ENCODE data around the gene PCDHGA1.

DNA sequence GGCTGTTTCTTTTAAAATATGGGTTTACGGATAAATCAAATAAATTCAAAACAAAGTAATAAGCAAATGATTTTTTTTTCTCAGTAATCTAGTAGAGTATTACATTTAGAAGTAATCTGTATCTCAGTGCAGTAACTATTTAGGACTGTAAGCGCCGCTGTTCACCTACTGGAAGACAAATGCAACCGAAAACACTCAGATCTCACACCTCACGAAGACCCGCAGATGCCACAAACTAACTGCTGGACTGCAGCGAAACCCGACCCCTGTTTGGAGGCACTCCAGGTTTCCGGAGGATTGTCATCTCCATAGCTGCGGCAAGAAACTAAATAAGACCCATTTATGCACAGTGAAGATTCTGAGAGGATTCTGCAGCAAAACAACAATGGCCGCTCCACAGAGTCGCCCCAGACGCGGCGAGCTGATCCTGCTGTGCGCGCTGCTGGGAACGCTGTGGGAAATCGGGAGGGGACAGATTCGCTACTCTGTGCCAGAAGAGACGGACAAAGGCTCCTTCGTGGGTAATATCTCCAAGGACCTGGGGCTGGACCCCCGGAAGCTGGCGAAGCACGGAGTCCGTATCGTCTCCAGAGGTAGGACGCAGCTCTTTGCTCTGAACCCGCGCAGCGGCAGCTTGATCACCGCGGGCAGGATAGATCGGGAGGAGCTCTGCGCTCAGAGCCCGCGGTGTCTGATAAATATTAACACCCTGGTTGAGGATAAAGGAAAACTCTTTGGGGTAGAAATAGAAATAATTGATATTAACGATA, 62.3 kb downstream of the PCDHGA1 start, which contains the start of gene PCDHGA8:
- TF ChIP-seq, protein P1, sequence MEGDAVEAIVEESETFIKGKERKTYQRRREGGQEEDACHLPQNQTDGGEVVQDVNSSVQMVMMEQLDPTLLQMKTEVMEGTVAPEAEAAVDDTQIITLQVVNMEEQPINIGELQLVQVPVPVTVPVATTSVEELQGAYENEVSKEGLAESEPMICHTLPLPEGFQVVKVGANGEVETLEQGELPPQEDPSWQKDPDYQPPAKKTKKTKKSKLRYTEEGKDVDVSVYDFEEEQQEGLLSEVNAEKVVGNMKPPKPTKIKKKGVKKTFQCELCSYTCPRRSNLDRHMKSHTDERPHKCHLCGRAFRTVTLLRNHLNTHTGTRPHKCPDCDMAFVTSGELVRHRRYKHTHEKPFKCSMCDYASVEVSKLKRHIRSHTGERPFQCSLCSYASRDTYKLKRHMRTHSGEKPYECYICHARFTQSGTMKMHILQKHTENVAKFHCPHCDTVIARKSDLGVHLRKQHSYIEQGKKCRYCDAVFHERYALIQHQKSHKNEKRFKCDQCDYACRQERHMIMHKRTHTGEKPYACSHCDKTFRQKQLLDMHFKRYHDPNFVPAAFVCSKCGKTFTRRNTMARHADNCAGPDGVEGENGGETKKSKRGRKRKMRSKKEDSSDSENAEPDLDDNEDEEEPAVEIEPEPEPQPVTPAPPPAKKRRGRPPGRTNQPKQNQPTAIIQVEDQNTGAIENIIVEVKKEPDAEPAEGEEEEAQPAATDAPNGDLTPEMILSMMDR (optimal IDR thresholded peaks at IDR 0.05 in 1 of 3, IDR thresholded peaks at IDR 0.05 in 1 of 3, conservative IDR thresholded peaks at IDR 0.05 in 1 of 3; ENCODE audit: extremely low read depth in 1 of 3, insufficient read depth in 2 of 3, low read length in 3 of 3) = peak in 1 of 3 experiments; percentile 4
- TF ChIP-seq EZH2 (IDR thresholded peaks at IDR 0.05; ENCODE audit: low read length) = no peak

Measured in keratinocyte (primary cell).